HAP-1 (cell line): Measurements from ENCODE around the gene TMEM176B.

Experiments used
- DNase-seq, 2 experiments: peaks; one replicate each; pipeline ENCODE4 v3.0.0-alpha.2; 2016 to 2020; ENCODE audit warnings: low spot score in 2 of 2
- H3K27me3 ChIP-seq: fragments of 250-450 bp; sonication (Bioruptor Pico); 2 replicates; pipeline ENCODE4 v1.5.1; 2020; ENCODE audit warnings: low read depth, mild to moderate bottlenecking, moderate library complexity
- H3K36me3 ChIP-seq: fragments of 250-450 bp; sonication (Bioruptor Pico); replicated peaks from 2 replicates; pipeline ENCODE4 v1.5.1; 2020; ENCODE audit warnings: mild to moderate bottlenecking
- H3K4me1 ChIP-seq: fragments of 250-450 bp; sonication (Bioruptor Pico); 2 replicates; pipeline ENCODE4 v1.5.1; 2020; ENCODE audit warnings: mild to moderate bottlenecking
- H3K4me3 ChIP-seq: fragments of 250-450 bp; sonication (Bioruptor Pico); 2 replicates; pipeline ENCODE4 v1.5.1; 2020; ENCODE audit warnings: mild to moderate bottlenecking, moderate library complexity
- H3K9me3 ChIP-seq: fragments of 250-450 bp; sonication (Bioruptor Pico); 2 replicates; pipeline ENCODE4 v1.5.1; 2020; ENCODE audit warnings: mild to moderate bottlenecking, moderate library complexity
- in situ Hi-C: fragments of 300-500 bp; cut with MboI; formaldehyde crosslinking; loops from 3 replicates; pipeline ENCODE4 v1.14.3; 2020; ENCODE audit warnings: low sequenced_read_pairs, inconsistent platforms, mixed read lengths

The TMEM176B gene

DNA sequence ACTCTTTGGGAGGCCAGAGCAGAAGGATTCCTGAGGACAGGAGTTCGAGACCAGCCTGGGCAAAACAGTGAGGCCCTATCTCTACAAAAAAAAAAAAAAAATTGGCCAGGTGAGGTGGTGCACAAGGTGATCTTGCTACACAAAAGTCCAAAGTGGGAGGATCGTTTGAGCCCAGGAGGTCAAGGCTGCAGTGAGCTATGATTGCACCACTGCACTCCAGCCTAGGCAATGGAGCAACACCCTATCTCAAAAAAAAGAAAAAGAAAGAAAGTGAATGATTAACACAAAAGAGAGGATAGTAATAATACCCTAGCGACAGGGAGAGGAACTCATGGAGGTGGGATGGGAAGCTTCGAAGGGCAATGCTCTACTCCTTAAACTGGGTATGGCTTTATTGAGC lies 30.4 kb downstream of the TMEM176B start:
- no peaks in the 10 kb centered on the region for H3K36me3 ChIP-seq
- no peak for DNase-seq
- H3K9me3 ChIP-seq = no peaks in the 10 kb centered on the region
- in situ Hi-C loops = no loop called here
- H3K4me3 ChIP-seq = no peak overlapping the region
- no peaks in the 10 kb centered on the region for H3K27me3 ChIP-seq
- H3K4me1 ChIP-seq = no peaks in the 10 kb centered on the region

DNA sequence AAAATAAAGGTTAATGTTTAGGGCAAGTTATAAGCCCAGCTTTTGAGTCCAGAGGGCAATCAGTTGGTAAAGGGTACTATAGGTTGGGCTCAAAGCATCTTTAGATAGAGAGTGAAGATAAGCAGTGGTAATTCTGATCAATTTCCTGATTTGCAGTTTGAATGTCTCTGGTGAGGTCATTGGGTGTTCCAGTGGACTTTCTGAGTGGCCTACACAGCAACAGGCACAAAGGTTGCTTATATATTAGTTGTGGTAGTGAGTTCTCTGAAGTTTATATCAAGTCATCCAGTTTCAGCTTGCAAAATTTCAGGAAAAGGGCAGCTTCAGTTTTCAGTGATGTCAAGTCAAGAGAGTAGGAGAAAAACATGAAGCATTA lies 33.8 kb downstream of the TMEM176B start:
- no peaks in the 10 kb centered on the region for H3K4me1 ChIP-seq
- H3K36me3 ChIP-seq = no peaks in the 10 kb centered on the region
- in situ Hi-C loops = no loop called here
- H3K4me3 ChIP-seq = no peak overlapping the region
- H3K27me3 ChIP-seq = no peaks in the 10 kb centered on the region
- no peak for DNase-seq
- H3K9me3 ChIP-seq = no peaks in the 10 kb centered on the region

DNA sequence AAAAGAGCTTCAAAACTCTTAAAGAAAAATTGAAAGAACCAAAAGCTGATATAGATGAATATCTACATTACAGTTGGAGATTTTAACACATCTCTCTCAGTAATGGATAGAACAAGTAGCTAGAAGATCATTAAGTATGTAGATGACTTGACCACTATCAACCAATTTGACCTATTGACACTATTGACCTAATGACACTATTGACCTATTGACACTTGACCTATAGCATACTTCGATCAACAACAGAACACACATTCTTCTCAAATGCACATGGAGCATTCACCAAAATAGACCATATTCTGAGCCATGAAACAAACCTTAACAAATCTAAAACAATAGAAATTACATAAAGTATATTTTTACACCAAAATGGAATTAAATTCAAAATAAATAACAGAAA lies 40.7 kb downstream of the TMEM176B start:
- H3K4me1 ChIP-seq = no peaks in the 10 kb centered on the region
- no peaks in the 10 kb centered on the region for H3K9me3 ChIP-seq
- no peaks in the 10 kb centered on the region for H3K27me3 ChIP-seq
- in situ Hi-C loops = no loop called here
- H3K36me3 ChIP-seq = no peaks in the 10 kb centered on the region
- H3K4me3 ChIP-seq = no peak overlapping the region
- no peak for DNase-seq

DNA sequence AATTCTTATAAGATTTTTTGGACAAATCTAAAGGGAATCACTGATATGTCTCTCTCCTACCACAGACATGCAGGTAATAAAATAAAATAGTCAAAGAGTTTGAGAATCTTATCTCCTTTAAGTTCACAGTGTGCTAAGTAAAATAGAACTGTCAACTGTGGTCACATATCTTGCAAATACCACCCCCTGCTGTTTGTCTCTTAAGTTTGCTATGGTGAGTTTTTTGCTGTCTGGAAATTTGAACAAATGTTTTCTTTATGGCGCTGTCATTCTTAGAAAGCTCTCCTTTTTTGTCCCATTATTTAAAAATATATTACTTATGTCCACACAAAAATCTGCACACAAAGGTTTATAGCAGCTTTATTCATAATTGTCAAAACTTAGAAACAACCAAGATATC lies 43.3 kb downstream of the TMEM176B start:
- in situ Hi-C loops = no loop called here
- H3K27me3 ChIP-seq = no peaks in the 10 kb centered on the region
- no peaks in the 10 kb centered on the region for H3K9me3 ChIP-seq
- H3K4me3 ChIP-seq = no peak overlapping the region
- DNase-seq = no peak
- H3K4me1 ChIP-seq = no peaks in the 10 kb centered on the region
- no peaks in the 10 kb centered on the region for H3K36me3 ChIP-seq

DNA sequence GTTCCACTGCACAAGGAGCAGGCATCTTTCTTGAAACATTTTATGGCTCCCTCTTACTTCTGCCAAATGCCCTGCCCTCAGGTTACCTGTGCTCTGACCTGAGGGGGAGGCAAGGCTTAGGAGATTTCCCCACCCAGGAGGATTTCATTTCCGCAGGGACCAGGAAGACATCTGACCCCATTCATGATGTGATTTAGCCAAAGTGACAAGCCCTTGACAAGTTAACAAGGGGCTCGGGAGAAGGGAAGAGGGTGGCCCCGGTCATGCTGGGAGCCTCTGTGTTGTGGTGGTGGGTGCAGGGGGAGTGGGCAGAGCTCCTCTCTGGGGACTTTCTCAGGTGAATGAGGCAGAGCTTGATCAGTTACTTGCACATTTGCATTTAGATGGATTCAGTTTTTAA lies 44.0 kb downstream of the TMEM176B start:
- no peak for DNase-seq
- in situ Hi-C loops = no loop called here
- H3K4me1 ChIP-seq = no peaks in the 10 kb centered on the region
- no peaks in the 10 kb centered on the region for H3K27me3 ChIP-seq
- H3K4me3 ChIP-seq = no peak overlapping the region
- no peaks in the 10 kb centered on the region for H3K36me3 ChIP-seq
- H3K9me3 ChIP-seq = no peaks in the 10 kb centered on the region

DNA sequence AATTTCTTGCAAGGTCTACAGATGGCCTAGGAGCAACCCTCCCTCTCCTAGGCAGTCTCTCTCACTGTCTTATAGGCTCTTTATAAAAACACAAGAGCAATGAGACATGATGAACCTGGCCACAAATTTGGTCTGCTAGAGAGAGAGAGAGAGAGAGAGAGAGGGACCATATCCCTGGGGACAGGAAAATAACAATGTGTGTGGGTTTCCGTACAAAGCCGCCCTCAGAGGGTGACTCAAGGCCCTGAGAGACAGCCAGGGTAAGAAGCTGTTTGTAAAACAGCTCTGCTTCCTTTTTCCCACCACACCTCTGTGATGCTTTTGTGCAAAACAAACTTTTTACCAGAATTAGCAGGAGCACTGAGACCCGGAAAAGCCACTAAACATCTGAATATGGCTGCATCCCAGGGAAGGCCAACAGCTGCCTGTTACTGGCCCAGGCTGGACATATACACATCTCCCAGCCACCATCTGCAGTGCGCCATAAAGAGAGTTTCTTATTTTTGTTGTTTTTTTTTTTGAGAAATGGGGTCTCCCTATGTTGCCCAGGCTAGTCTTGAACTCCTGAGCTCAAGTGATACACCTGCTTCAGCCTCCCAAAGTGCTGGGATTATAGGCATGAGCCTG lies 44.6 kb downstream of the TMEM176B start:
- in situ Hi-C loops = no loop called here
- DNase-seq = no peak
- Histone ChIP-seq H3K27me3 (no peaks in the 10 kb centered on the region), H3K36me3 (no peaks in the 10 kb centered on the region), H3K4me1 (no peaks in the 10 kb centered on the region), H3K9me3 (no peaks in the 10 kb centered on the region), H3K4me3 (no peak overlapping the region)

DNA sequence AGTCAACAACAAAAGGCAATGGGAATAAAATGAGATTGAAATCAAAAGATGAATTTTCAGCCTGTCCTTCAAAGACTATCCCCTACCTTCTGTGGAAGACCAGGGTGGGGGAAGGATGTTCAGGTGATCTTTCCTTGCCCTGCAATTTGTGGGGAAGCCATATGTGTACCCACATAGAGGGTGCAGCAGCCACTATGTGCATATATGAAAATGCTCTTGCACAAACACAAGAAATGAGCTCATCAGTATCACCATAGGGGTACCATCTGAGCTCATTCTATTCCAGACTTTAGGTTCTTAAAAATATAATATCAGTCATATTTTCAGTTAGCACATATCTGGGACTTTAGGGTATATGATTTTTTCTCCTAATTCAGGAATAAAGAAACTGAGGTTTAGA lies 45.2 kb downstream of the TMEM176B start:
- no peaks in the 10 kb centered on the region for H3K36me3 ChIP-seq
- H3K4me3 ChIP-seq = no peak overlapping the region
- in situ Hi-C loops = no loop called here
- H3K9me3 ChIP-seq = no peaks in the 10 kb centered on the region
- H3K27me3 ChIP-seq = no peaks in the 10 kb centered on the region
- no peak for DNase-seq
- no peaks in the 10 kb centered on the region for H3K4me1 ChIP-seq

DNA sequence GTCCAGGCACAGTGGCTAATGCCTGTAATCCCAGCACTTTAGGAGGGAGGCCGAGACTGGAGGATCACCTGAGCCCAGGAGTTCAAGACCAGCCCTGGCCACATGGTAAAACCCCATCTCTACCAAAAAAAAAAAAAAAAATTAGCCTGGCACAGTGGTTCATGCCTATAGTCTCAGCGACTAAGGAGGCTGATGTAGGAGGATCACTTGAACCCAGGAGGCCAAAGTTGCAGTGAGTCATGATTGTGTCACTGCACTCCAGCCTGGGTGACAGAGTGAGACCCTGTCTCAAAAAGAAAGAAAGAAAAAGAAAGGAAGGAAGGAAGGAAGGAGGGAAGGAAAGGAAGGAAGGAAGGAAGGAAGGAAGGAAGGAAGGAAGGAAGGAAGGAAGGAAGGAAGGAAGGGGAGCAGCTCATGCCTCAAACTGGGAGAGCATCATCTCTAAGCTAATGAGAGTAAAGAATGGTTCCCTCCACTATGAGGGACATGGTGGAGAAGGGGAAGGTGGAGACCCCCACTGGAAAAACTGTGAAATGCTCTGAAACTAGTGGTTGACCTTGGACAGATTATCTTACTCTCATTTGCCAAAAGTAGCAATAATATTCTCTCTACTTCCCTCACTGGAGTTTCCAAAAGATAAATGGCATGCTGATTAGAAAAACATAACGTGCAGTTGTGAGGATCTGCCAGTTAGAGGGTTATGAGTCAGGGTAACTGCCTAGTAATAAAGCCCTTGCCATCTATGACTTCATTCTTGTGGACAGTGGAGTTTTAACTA lies 46.1 kb downstream of the TMEM176B start:
- H3K4me3 ChIP-seq = no peak overlapping the region
- in situ Hi-C loops = no loop called here
- H3K27me3 ChIP-seq = no peaks in the 10 kb centered on the region
- no peaks in the 10 kb centered on the region for H3K9me3 ChIP-seq
- no peaks in the 10 kb centered on the region for H3K36me3 ChIP-seq
- H3K4me1 ChIP-seq = no peaks in the 10 kb centered on the region
- DNase-seq = peak; percentile 17 to 23

DNA sequence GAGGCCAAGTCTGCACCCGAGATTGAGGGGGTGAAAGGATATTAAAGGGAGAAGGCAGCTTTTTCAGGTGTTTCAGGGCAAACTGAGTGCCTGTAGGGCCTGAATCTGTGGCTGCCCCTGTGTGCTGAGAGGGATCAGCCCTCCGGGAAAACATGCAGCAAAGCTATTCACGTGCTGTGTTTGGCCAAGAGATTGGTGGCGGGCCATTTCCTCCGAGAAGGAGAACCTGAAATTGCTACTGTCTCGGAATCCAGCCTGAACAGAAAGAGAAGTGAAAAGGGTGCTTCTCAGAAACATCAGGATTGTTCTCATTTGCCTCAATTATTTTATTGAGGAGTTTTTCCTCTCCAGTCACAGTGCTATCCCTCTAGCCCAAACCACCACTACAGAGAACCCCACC lies 46.9 kb downstream of the TMEM176B start:
- Histone ChIP-seq H3K4me1 (no peaks in the 10 kb centered on the region), H3K4me3 (no peak overlapping the region), H3K36me3 (no peaks in the 10 kb centered on the region), H3K27me3 (no peaks in the 10 kb centered on the region), H3K9me3 (no peaks in the 10 kb centered on the region)
- in situ Hi-C loops = no loop called here
- no peak for DNase-seq

DNA sequence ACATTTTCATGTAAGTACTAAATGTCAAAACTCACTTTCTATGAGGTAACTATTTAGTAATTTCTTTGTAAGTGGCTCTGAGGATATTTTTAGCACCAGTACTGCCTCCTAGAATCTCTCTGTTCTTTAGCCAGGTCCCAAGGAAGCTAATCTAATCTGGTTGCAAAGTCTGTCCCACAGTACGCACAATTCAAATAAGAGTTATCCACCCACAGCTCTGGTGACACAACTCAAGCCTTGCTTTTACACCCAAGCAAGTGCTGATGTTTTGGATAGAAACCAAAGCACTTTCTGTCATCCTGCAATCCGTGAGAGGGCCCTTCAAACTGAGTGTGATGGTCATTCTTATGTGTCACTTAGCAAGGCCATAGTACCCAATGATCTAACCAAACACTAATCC lies 48.5 kb downstream of the TMEM176B start:
- H3K9me3 ChIP-seq = no peaks in the 10 kb centered on the region
- in situ Hi-C loops = no loop called here
- H3K4me1 ChIP-seq = no peaks in the 10 kb centered on the region
- H3K27me3 ChIP-seq = no peaks in the 10 kb centered on the region
- no peaks in the 10 kb centered on the region for H3K36me3 ChIP-seq
- DNase-seq = no peak
- no peak overlapping the region for H3K4me3 ChIP-seq

DNA sequence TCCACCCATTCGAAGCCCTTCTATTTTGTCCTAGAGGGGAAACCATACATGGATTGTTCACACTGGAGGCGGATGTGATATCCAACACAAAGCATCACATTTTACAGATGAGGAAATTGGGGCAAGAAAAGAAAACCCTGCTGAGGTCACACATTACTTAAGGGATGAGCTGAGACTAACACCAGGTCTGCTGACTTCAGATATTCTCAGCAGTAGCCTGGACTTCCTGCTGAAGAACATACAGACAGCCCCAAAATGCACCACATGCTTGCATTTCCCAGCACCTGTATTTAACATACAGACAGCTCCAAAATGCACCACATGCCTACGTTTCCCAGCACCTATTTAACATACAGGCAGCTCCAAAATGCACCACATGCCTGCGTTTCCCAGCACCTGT lies 51.8 kb downstream of the TMEM176B start:
- H3K9me3 ChIP-seq = no peaks in the 10 kb centered on the region
- H3K27me3 ChIP-seq = no peaks in the 10 kb centered on the region; the same call in 1 of the 2 replicates
- in situ Hi-C loops = no loop called here
- no peak for DNase-seq
- no peaks in the 10 kb centered on the region for H3K4me1 ChIP-seq
- no peaks in the 10 kb centered on the region for H3K36me3 ChIP-seq
- no peak overlapping the region for H3K4me3 ChIP-seq

DNA sequence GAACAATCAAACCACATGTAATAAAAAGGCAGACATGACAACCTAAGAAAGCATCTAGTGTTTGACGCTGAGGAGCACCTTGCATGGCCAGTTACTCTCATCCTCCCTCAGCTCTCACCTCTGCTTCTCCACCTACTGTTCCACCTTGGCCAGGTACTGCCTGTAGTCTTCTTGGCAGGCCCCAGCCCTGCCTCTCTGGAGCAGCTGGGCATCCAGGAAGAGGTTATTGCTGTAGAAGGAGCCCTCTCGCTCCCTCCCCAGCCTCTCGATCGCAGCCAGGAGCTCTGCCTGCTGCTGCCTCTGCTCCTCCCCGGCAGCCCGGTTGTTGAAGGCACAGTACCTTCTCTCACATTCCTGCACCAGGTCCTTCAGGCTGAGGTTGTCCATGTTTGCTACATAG lies 53.2 kb downstream of the TMEM176B start:
- DNase-seq = no peak
- H3K27me3 ChIP-seq = no peaks in the 10 kb centered on the region; the same call in 1 of the 2 replicates
- in situ Hi-C loops = no loop called here

DNA sequence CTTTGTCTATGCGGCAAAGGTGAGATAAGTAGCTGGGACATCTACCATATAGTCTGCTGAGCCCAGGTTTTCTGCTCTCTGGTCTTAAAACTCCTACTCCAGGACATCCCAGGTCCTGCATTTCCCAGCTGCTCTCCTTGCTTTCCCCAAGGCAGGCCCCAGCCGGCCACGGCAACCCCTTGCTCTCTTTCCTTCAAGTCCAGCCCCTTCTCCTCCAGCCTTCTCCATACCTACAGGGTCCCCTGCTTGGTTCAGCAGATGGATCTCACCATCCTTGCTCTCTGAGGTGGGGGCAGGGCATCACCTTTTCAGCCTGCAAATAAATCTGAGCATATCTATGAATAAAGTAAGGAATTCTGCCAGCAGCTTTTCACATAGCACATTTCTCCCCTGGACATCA lies 54.3 kb downstream of the TMEM176B start:
- Histone ChIP-seq H3K4me3 (no peak overlapping the region), H3K27me3 (no peaks in the 10 kb centered on the region; the same call in 1 of the 2 replicates), H3K9me3 (no peaks in the 10 kb centered on the region), H3K4me1 (no peaks in the 10 kb centered on the region), H3K36me3 (no peaks in the 10 kb centered on the region)
- in situ Hi-C loops = no loop called here
- no peak for DNase-seq

More for the DNA sequence above, 53.2 kb downstream of the TMEM176B start:
- H3K4me1 ChIP-seq = no peaks in the 10 kb centered on the region
- H3K36me3 ChIP-seq = no peaks in the 10 kb centered on the region
- no peak overlapping the region for H3K4me3 ChIP-seq
- no peaks in the 10 kb centered on the region for H3K9me3 ChIP-seq

DNA sequence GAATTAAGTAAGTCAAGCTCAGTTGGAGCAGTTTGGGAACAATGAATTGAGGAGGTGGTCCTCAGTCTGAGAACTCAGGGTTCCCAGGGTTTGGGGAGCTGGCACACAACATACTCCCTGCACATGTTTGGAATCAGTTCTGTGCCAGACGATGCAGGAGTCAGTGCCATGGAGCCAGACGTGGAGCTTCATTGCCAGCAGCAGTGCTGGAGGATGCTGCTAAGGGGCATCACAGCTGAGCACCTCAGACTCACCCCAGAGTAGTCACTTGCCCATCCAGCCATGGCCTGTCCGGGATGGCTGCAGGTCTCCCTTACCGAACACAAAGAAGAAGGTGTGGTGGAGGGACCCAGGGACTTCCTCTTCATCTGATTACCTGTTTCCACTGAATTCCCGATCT lies 55.1 kb downstream of the TMEM176B start:
- DNase-seq = no peak
- in situ Hi-C loops = no loop called here
- H3K9me3 ChIP-seq = no peaks in the 10 kb centered on the region
- no peak overlapping the region for H3K4me3 ChIP-seq
- H3K36me3 ChIP-seq = no peaks in the 10 kb centered on the region
- no peaks in the 10 kb centered on the region; the same call in 1 of the 2 replicates for H3K27me3 ChIP-seq
- H3K4me1 ChIP-seq = no peaks in the 10 kb centered on the region
